ENCODE results near the gene MAPT.
"Not testable (repeated sequence)": the region's sequence is repeated elsewhere in the genome, so short reads cannot be mapped to it uniquely, and the experiment has no call there.

The MAPT gene

DNA sequence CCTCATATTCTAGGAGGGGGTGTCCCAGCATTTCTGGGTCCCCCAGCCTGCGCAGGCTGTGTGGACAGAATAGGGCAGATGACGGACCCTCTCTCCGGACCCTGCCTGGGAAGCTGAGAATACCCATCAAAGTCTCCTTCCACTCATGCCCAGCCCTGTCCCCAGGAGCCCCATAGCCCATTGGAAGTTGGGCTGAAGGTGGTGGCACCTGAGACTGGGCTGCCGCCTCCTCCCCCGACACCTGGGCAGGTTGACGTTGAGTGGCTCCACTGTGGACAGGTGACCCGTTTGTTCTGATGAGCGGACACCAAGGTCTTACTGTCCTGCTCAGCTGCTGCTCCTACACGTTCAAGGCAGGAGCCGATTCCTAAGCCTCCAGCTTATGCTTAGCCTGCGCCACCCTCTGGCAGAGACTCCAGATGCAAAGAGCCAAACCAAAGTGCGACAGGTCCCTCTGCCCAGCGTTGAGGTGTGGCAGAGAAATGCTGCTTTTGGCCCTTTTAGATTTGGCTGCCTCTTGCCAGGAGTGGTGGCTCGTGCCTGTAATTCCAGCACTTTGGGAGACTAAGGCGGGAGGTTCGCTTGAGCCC lies 116.3 kb downstream of the MAPT start:
- in situ Hi-C loops (cut with HindIII; ENCODE audit: low pct_unique_long_range_greater_than_20kb, low sequenced_read_pairs) = no loop called here

DNA sequence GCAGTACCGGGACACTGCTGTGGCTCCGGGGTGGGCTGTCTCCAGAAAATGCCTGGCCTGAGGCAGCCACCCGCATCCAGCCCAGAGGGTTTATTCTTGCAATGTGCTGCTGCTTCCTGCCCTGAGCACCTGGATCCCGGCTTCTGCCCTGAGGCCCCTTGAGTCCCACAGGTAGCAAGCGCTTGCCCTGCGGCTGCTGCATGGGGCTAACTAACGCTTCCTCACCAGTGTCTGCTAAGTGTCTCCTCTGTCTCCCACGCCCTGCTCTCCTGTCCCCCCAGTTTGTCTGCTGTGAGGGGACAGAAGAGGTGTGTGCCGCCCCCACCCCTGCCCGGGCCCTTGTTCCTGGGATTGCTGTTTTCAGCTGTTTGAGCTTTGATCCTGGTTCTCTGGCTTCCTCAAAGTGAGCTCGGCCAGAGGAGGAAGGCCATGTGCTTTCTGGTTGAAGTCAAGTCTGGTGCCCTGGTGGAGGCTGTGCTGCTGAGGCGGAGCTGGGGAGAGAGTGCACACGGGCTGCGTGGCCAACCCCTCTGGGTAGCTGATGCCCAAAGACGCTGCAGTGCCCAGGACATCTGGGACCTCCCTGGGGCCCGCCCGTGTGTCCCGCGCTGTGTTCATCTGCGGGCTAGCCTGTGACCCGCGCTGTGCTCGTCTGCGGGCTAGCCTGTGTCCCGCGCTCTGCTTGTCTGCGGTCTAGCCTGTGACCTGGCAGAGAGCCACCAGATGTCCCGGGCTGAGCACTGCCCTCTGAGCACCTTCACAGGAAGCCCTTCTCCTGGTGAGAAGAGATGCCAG lies 117.6 kb downstream of the MAPT start:
- no peak for TF ChIP-seq JUND (IDR thresholded peaks at IDR 0.05; ENCODE audit: low read depth)
- in situ Hi-C loops (cut with HindIII; ENCODE audit: low pct_unique_long_range_greater_than_20kb, low sequenced_read_pairs) = no loop called here
- DNase-seq (ENCODE audit: low read depth in 1 of 2, low spot score in 1 of 2) = no peak

More for the DNA sequence above, 116.3 kb downstream of the MAPT start:
- TF ChIP-seq JUND (IDR thresholded peaks at IDR 0.05; ENCODE audit: low read depth) = no peak
- peak in 1 of 2 experiments; percentile 41 for DNase-seq (ENCODE audit: low read depth in 1 of 2, low spot score in 1 of 2)

DNA sequence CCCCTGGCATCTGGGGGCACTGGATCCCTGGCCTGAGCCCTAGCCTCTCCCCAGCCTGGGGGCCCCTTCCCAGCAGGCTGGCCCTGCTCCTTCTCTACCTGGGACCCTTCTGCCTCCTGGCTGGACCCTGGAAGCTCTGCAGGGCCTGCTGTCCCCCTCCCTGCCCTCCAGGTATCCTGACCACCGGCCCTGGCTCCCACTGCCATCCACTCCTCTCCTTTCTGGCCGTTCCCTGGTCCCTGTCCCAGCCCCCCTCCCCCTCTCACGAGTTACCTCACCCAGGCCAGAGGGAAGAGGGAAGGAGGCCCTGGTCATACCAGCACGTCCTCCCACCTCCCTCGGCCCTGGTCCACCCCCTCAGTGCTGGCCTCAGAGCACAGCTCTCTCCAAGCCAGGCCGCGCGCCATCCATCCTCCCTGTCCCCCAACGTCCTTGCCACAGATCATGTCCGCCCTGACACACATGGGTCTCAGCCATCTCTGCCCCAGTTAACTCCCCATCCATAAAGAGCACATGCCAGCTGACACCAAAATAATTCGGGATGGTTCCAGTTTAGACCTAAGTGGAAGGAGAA lies 118.2 kb downstream of the MAPT start:
- in situ Hi-C loops (cut with HindIII; ENCODE audit: low pct_unique_long_range_greater_than_20kb, low sequenced_read_pairs) = no loop called here
- TF ChIP-seq JUND (IDR thresholded peaks at IDR 0.05; ENCODE audit: low read depth) = no peak
- no peak for DNase-seq (ENCODE audit: low read depth in 1 of 2, low spot score in 1 of 2)

DNA sequence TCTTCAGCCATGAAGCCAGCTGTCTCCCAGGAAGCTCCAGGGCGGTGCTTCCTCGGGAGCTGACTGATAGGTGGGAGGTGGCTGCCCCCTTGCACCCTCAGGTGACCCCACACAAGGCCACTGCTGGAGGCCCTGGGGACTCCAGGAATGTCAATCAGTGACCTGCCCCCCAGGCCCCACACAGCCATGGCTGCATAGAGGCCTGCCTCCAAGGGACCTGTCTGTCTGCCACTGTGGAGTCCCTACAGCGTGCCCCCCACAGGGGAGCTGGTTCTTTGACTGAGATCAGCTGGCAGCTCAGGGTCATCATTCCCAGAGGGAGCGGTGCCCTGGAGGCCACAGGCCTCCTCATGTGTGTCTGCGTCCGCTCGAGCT lies 118.8 kb downstream of the MAPT start:
- no peak for TF ChIP-seq JUND (IDR thresholded peaks at IDR 0.05; ENCODE audit: low read depth)
- DNase-seq (ENCODE audit: low read depth in 1 of 2, low spot score in 1 of 2) = no peak
- in situ Hi-C loops (cut with HindIII; ENCODE audit: low pct_unique_long_range_greater_than_20kb, low sequenced_read_pairs) = no loop called here

DNA sequence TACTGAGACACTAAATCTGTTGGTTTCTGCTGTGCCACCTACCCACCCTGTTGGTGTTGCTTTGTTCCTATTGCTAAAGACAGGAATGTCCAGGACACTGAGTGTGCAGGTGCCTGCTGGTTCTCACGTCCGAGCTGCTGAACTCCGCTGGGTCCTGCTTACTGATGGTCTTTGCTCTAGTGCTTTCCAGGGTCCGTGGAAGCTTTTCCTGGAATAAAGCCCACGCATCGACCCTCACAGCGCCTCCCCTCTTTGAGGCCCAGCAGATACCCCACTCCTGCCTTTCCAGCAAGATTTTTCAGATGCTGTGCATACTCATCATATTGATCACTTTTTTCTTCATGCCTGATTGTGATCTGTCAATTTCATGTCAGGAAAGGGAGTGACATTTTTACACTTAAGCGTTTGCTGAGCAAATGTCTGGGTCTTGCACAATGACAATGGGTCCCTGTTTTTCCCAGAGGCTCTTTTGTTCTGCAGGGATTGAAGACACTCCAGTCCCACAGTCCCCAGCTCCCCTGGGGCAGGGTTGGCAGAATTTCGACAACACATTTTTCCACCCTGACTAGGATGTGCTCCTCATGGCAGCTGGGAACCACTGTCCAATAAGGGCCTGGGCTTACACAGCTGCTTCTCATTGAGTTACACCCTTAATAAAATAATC lies 119.3 kb downstream of the MAPT start:
- in situ Hi-C loops (cut with HindIII; ENCODE audit: low pct_unique_long_range_greater_than_20kb, low sequenced_read_pairs) = no loop called here
- TF ChIP-seq JUND (IDR thresholded peaks at IDR 0.05; ENCODE audit: low read depth) = no peak
- peak in 1 of 2 experiments; percentile 60 for DNase-seq (ENCODE audit: low read depth in 1 of 2, low spot score in 1 of 2)

DNA sequence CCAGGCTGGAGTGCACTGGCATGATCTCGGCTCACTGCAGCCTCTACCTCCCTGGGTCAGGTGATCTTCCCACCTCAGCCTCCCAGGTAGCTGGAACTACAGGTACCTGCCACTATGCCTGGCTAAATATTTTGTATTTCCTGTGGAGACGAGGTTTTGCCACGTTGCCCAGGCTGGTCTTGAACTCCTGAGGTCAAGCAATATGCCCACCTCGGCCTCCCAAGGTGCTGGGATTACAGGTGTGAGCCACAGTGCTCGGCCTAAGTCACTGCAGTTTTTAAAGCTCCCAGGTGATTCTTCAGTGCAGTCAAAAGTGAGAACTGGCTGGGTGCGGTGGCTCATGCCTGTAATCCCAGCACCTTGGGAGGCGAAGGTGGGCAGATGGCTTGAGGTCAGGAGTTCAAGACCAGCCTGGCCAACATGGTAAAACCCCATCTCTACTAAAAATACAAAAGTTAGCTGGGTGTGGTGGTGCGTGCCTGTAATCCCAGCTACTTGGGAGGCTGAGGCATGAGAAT lies 125.1 kb downstream of the MAPT start:
- DNase-seq (ENCODE audit: low read depth in 1 of 2, low spot score in 1 of 2); in situ Hi-C loops (cut with HindIII; ENCODE audit: low pct_unique_long_range_greater_than_20kb, low sequenced_read_pairs): not testable (repeated sequence)

DNA sequence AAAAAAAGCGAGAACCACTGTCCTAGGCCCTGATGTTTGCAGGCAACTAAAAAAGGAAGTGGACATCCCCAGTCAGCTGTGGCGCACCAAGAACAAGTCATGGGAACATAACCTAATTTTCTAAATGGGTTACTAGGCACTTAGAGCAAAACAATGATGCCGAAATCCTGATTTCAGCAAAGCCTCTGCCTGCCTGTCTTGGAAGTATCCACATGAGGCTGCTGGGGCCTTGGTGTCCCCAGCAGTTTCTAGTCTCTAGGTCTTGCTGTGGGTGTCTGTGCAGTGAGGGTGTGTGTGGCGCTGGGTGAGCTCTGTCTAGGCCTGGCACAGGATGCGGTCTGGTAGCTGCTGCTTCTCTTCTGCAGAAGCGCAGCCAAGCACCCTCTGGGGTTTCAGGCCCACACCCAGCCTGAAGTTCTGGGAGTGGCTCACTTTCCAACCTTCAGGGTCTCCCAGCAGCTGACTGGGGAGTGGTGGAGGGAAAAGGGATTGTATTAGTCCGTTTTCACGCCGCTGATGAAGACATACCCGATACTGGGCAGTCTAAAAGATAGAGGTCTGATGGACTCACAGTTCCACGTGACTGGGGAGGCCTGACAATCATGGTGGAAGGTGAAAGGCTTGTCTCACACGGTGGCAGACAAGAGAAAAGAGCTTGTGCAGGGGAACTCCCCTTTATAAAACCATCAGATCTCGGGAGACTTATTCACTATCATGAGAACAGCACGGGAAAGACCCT lies 125.8 kb downstream of the MAPT start:
- DNase-seq (ENCODE audit: low read depth in 1 of 2, low spot score in 1 of 2) = no peak
- TF ChIP-seq JUND (IDR thresholded peaks at IDR 0.05; ENCODE audit: low read depth) = no peak
- in situ Hi-C loops (cut with HindIII; ENCODE audit: low pct_unique_long_range_greater_than_20kb, low sequenced_read_pairs) = no loop called here

DNA sequence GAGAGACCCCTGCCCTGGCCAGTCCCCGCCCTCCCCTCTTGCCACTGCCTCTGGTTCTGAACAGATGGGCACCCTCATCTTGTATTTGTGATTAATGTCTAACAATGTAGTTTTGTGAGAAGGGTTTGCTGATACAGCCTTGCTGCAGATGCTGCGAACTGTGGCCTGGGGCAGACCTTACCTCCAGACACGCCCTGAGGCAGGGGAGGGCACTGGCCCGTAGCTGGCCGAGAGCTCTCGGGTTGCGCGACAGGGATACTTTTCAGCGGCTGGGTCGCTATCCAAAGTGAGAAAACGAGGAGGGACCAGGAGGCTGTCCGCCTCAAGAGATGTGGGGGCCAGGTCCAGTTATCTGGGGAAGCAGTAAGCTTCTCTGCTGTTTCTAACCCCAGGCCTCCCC lies 126.6 kb downstream of the MAPT start:
- no peak for TF ChIP-seq JUND (IDR thresholded peaks at IDR 0.05; ENCODE audit: low read depth)
- in situ Hi-C loops (cut with HindIII; ENCODE audit: low pct_unique_long_range_greater_than_20kb, low sequenced_read_pairs) = no loop called here
- DNase-seq (ENCODE audit: low read depth in 1 of 2, low spot score in 1 of 2) = no peak

DNA sequence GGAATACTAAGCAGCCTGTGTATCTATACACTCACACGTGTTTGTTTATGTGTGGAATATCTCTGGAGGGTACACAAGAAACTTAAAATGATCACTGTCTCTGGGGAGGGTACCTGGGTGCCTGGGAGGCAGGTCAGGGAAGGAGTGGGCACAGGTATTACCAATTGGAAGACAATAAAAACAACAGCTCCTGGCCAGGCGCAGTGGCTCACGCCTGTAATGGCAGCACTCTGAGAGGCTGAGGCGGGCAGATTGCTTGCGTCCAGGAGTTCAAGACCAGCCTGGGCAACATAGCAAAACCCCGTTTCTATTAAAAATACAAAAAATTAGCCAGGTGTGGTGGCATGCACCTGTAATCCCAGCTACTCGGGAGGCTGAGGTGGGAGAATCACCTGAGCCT lies 129.0 kb downstream of the MAPT start:
- DNase-seq (ENCODE audit: low read depth in 1 of 2, low spot score in 1 of 2); in situ Hi-C loops (cut with HindIII; ENCODE audit: low pct_unique_long_range_greater_than_20kb, low sequenced_read_pairs): not testable (repeated sequence)

DNA sequence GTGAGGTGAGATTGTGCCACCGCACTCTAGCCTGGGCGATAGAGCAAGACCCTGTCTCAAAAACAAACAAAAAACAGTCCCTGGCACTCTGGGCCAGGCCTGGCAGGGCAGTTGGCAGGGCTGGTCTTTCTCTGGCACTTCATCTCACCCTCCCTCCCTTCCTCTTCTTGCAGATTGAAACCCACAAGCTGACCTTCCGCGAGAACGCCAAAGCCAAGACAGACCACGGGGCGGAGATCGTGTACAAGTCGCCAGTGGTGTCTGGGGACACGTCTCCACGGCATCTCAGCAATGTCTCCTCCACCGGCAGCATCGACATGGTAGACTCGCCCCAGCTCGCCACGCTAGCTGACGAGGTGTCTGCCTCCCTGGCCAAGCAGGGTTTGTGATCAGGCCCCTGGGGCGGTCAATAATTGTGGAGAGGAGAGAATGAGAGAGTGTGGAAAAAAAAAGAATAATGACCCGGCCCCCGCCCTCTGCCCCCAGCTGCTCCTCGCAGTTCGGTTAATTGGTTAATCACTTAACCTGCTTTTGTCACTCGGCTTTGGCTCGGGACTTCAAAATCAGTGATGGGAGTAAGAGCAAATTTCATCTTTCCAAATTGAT lies 129.5 kb downstream of the MAPT start:
- no peak for TF ChIP-seq JUND (IDR thresholded peaks at IDR 0.05; ENCODE audit: low read depth)
- in situ Hi-C loops (cut with HindIII; ENCODE audit: low pct_unique_long_range_greater_than_20kb, low sequenced_read_pairs) = no loop called here
- no peak for DNase-seq (ENCODE audit: low read depth in 1 of 2, low spot score in 1 of 2)

DNA sequence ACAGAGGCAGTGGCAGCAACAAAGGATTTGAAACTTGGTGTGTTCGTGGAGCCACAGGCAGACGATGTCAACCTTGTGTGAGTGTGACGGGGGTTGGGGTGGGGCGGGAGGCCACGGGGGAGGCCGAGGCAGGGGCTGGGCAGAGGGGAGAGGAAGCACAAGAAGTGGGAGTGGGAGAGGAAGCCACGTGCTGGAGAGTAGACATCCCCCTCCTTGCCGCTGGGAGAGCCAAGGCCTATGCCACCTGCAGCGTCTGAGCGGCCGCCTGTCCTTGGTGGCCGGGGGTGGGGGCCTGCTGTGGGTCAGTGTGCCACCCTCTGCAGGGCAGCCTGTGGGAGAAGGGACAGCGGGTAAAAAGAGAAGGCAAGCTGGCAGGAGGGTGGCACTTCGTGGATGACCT lies 130.2 kb downstream of the MAPT start:
- DNase-seq (ENCODE audit: low read depth in 1 of 2, low spot score in 1 of 2) = no peak
- no peak for TF ChIP-seq JUND (IDR thresholded peaks at IDR 0.05; ENCODE audit: low read depth)
- in situ Hi-C loops (cut with HindIII; ENCODE audit: low pct_unique_long_range_greater_than_20kb, low sequenced_read_pairs) = no loop called here

DNA sequence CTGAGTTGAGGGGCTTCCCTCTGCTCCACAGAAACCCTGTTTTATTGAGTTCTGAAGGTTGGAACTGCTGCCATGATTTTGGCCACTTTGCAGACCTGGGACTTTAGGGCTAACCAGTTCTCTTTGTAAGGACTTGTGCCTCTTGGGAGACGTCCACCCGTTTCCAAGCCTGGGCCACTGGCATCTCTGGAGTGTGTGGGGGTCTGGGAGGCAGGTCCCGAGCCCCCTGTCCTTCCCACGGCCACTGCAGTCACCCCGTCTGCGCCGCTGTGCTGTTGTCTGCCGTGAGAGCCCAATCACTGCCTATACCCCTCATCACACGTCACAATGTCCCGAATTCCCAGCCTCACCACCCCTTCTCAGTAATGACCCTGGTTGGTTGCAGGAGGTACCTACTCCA lies 130.7 kb downstream of the MAPT start:
- TF ChIP-seq JUND (IDR thresholded peaks at IDR 0.05; ENCODE audit: low read depth) = no peak
- DNase-seq (ENCODE audit: low read depth in 1 of 2, low spot score in 1 of 2) = no peak
- in situ Hi-C loops (cut with HindIII; ENCODE audit: low pct_unique_long_range_greater_than_20kb, low sequenced_read_pairs) = no loop called here
